ENCODE data around the gene TSPAN3.

The TSPAN3 gene

GRCh38 chr15:77009646-77010311, 61.1 kb downstream of the TSPAN3 start:
- peak; percentile 58 for DNase-seq (ENCODE audit: low spot score)

- no peak for DNase-seq (ENCODE audit: low spot score)
Observed at GRCh38 chr15:77009176-77009575, 61.7 kb downstream of the TSPAN3 start.

DNA sequence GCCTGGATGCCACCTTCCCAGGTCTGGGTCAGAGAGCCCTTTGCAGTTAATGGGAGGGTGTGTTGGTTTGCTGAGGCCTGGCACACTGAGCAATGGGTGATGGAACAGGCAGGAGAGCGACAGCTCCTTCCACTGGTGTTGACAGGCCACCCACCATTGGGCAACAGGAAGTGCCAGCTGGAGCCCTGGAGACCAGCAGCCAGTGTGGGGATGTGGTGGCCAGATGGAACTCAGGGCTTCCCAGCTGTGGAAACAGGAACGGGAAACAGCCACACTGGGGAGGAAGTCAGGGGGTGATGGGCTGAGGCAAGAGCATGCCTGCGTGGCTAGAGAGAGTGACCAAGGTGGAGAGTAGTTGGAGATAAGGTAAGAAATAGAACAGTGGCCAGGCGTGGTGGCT, 66.7 kb downstream of the TSPAN3 start:
- DNase-seq (ENCODE audit: low spot score), result no peak

DNA sequence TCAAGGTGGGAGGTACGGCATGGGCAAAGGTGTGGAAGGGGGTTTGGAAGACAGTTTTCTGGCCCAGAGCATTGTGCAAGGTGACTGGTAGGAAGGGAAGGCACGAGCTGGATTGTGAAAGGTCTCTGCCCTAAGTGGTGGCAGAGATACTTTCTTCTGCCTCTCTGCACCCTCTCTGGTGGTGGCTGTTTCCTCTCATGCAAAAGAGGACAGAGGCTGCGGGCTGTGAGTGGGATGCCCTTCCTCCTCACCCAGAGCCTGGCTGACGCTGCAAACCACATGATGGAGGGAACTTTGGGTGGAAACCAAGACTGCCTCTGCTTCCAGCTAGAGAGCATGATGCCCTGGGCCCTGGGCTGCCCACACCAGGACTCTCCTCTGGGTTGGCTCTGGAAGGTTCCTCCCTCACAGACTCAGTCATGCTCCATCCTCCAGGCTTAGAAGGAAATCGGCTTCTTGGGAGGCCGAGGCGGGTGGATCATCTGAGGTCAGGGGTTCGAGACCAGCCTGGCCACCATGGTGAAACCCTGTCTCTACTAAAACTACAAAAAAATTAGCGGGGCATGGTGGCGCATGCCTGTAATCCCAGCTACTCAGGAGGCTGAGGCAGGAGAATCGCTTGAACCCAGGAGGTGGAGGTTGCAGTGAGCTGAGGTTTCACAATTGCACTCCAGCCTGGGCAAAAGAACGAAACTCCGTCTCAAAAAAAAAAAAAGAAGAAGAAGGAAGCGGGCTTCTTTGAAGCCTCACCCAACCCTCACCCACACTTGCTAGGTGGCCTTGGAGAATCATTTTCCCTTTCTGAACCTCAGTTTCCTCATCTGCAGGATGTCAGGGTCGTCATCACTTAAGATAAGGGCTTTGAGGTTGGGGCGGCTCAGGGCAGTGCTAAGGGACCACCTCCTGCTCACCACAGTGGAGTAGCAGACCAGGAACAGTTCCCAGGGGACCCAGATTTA, 67.7 kb downstream of the TSPAN3 start:
- no peak for DNase-seq (ENCODE audit: low spot score)

GRCh38 chr15:77002436-77002835, 68.5 kb downstream of the TSPAN3 start:
- DNase-seq (ENCODE audit: low spot score), result no peak

GRCh38 chr15:77001966-77002365, 68.9 kb downstream of the TSPAN3 start:
- DNase-seq (ENCODE audit: low spot score), result no peak

DNA sequence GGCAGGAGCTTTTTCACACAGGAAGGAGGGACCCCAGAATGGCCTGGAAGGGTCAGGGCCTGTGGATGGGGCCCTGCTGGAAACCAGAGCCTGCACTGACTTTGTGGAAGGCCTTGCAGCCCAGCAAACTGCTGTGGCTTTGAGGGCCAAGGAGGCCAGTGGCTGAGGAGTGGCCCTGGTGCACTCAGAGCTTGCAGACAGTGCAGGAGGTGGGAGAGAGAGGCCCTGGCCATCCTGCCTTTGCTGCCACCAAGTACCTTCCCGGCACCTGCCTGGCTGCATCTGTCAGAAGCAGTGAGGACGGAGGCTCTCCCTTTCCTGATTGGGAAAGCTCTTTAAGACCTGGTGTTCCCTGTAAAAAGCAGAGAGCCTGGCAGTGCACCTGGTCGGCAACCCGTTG, 69.6 kb downstream of the TSPAN3 start:
- DNase-seq (ENCODE audit: low spot score), result no peak

GRCh38 chr15:76999996-77000395, 70.9 kb downstream of the TSPAN3 start:
- DNase-seq (ENCODE audit: low spot score), result no peak

DNA sequence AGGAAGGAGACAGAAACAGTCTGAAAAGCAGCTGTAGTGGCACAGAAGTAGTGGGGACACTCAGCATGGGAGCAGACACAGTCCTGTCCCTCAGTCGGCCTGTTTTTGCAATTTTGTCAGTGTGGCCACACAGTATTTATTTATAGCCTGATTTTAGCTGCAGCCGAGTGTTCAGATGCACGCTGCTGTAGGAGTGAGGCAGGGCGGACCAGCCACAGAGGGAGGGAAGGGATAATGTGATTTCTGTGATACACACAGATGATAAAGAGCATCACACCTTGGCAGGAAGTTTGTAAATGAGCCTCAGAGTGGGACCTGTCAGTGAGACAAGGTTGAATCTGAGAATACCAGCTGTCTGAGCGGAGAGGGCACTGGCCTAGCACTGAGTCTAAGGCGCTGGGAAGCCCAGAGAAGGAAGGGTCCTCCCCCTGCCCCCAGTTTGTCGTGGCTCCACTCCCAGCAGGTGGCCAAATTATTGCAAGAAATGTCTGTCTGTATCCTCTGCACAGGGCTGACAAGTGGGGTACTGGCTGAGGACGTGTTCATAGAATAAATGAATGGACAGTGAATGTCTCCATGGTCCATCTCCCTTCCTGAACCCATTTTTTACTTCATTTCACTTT, 72.1 kb downstream of the TSPAN3 start:
- no peak for DNase-seq (ENCODE audit: low spot score)

DNA sequence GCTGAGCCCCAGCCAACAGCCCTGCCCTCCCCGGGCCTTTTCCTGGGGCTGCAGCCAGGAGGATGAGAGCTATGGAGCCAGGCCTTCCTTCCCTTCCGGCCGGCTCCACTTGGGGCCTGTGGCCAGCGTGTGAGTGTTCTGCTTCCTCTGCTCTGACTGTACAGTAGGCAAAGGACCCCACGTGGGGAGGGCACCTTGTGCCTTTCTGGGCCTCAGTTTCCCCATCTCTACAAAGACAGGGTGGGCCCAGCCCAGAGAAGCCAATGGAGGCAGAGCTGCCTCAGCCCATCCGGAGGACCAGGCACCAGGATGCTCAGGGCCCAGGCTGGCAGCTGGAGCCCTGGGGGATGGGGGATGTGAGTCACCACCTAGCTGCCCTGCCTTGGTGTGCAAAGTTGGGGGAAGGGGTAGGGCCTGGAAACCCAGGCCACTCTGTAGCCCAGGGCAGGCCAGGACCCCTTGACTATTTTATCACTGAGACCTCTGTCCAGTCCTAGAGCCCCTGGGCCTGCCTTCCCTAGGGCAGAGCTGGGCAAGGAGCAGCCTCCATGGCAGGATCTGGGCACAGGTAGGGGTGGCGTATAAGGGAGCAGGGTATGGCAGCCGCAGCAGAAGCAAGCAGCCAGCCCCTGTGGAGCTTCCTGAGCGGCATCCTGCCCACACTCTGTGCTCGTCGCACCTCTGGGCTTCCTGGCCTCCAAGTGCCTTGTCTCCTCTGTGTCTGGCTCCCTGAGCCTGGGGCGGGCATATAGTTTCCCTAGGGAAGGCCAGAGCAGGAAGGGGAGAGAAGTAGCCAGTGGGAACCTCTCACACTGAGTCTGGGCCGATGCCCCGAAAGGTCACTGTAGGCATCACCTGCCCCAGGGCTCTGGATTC, 74.1 kb downstream of the TSPAN3 start:
- DNase-seq (ENCODE audit: low spot score), result peak; percentile 47

DNA sequence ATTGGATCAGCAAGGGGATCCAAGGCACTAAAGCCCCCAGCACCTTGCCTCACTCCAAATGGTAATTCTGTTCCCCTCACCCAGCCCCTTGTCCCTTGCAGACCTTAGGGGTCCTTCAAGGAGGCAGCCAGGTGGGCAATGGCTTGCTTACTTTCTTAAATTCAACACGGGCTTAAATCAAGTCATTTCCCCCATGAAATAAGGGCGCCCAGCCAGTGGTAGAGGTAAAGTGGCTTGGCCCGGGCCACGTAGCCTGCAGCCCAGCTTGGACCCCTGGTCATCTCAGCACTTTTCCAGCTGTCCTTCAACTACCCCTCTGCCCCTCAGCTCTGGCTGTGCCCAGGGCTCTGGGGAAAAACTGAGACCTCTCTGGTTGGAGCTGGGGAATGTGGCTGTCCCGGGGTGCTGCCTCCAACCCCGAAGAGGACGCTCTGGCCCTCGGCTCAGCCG, 74.8 kb downstream of the TSPAN3 start:
- DNase-seq (ENCODE audit: low spot score), result no peak

DNA sequence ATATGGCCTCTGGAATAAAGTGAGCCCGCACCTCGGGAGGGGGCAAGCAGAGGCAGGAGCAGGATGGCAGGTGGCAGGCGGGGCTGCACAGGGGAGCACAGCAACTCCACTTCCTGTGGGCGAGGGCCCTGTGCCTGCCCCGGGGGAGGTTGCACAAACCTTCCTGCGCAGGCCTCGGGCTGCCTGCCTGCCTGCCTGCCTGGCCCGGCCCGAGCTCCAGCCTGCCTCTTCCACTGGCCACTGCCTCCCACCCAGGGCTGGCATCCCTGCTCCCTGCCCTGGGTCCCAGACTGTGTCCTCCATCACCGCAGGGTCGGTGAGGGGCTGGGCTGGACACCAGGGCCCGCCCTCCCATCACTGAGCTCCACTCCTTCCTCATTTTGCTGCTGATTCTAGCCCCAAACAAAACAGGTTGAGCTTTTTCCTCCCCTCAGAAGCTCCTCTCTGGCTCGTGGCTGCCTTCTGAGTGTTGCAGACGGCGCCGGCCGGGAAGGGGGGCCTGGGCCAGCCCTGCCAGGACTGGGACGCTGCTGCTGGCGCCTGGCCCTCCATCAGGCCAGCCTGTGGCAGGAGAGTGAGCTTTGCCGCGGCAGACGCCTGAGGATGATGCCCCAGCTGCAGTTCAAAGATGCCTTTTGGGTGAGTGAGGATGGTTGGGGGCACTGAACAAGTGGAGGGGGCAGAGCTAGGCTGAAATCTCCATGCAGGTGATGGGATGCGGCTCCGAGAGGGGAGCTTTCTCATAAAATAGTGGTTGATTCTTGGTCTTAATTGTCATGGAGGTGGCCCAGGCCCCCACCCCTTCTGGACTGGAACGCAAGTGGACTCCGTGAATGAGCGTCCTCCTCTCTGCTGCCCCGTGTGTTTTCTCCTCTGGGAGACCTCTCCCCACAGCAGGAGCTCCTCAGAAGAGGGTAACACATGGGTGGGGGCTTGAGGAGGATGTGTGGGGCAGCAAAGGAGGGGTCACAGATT, 75.7 kb downstream of the TSPAN3 start, which contains the start of gene PSTPIP1:
PSTPIP1 (plus strand) TSS at position 156 of the 975 bp plus-strand sequence; CDS start at position 604, 448 bp downstream.
- no peak for DNase-seq (ENCODE audit: low spot score)

DNA sequence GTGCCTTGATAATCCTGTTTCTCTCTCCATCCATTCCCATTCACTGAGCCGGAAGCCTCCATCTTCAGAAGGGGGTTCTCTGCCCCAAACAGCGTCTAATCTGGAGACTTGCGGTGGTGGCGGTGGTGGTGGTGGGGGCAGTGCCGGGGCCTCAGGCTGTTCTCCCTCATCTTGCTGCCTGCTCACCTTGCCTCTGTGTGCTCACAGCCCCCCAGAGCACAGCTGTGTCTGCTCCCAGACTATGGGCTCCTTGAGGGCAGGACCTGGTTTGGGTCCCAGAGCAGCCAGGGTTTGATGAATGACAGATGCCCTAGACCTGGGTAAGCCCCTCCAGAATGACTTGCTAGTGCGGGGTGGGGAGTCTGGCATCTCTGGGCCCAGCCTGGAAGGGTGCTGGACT, 76.4 kb downstream of the TSPAN3 start:
- DNase-seq (ENCODE audit: low spot score), result no peak

DNA sequence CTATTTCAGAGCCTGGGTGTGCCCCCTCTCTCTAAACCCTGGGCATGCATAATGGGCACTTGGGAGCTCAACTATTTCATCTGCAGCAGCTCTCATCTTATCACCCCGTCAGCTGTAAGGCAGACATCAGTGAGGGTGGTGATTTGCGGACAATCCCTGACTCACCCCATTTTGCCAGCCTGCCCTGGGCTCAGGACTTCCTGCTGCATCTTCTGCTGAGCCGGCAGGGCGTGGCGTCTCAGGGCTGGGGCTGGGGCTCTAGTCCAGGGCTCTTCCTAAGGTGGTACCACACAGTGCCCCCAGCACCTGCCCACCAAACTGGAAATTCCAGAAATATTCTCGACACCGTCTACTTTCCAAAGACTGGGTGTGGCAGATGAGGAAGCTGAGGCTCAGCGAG, 76.9 kb downstream of the TSPAN3 start:
- no peak for DNase-seq (ENCODE audit: low spot score)

GRCh38 chr15:76993114-76993725, 77.7 kb downstream of the TSPAN3 start:
- no peak for DNase-seq (ENCODE audit: low spot score)

- no peak for DNase-seq (ENCODE audit: low spot score)
Observed at GRCh38 chr15:76991741-76992645, 78.9 kb downstream of the TSPAN3 start.

Measured in hepatic stellate cell (primary cell).